Thyroid gland (tissue), 4 donors: ENCODE data around the gene CAPN13.

Source experiments
- POLR2A ChIP-seq, 2 donors: fragments of 450-650 bp; IDR thresholded peaks; one replicate each; pipeline ENCODE4 v1.6.1; 2017; ENCODE audit warnings: antibody characterized with exemption in 2 of 2, mild to moderate bottlenecking in 2 of 2, moderate library complexity in 1 of 2
- TF ChIP-seq, protein P1 (sequence below), 6 experiments: fragments of 200-600 bp in 3 of 6; fragments of 450-650 bp in 3 of 6; sonication (generic) in 3 of 6; IDR thresholded peaks; one replicate each; pipeline ENCODE4 v1.5.1; 2016 to 2019; ENCODE audit warnings: antibody characterized with exemption in 6 of 6, mild to moderate bottlenecking in 2 of 6, inconsistent platforms in 1 of 6, moderate library complexity in 1 of 6

DNA sequence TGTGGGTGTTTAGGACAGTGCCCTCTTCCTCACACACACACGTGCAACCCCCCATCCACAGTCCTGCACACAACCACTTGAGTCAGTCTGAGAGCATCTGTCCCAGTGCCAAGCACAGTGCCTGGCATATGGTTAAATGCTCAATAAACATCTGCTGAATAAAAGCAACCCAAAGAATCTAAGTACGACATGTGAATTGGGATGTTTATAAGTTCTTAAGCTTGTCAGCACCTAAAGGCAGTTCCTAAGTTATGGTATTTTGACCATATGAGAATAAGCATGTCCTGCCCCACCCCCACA is 37.8 kb downstream of the CAPN13 start:
- TF ChIP-seq, protein P1, sequence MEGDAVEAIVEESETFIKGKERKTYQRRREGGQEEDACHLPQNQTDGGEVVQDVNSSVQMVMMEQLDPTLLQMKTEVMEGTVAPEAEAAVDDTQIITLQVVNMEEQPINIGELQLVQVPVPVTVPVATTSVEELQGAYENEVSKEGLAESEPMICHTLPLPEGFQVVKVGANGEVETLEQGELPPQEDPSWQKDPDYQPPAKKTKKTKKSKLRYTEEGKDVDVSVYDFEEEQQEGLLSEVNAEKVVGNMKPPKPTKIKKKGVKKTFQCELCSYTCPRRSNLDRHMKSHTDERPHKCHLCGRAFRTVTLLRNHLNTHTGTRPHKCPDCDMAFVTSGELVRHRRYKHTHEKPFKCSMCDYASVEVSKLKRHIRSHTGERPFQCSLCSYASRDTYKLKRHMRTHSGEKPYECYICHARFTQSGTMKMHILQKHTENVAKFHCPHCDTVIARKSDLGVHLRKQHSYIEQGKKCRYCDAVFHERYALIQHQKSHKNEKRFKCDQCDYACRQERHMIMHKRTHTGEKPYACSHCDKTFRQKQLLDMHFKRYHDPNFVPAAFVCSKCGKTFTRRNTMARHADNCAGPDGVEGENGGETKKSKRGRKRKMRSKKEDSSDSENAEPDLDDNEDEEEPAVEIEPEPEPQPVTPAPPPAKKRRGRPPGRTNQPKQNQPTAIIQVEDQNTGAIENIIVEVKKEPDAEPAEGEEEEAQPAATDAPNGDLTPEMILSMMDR (IDR thresholded peaks at IDR 0.05) = no peak
- TF ChIP-seq POLR2A (IDR thresholded peaks at IDR 0.05) = no peak
